ENCODE data around the gene MEIOSIN.

MEIOSIN gene

GRCh38 chr19:45767881-45768654, 34.8 kb downstream of the MEIOSIN start:
- Histone ChIP-seq H3K36me3 (ENCODE audit: control insufficient read depth in 2 of 2, insufficient read depth in 1 of 2, low read length in 2 of 2) (peaks cover 0 to 16% of the 10 kb centered on the region in 2 experiments; a peak in 2 of 3 replicates), H3K27ac (ENCODE audit: extremely low read depth, low read depth, low read length) (peak overlapping the region; percentile 98), H3K9me3 (ENCODE audit: control insufficient read depth, insufficient read depth, low read depth, low read length) (no peaks in the 10 kb centered on the region), H3K4me1 (ENCODE audit: control insufficient read depth, insufficient read depth, low read length) (peaks cover 25% of the 10 kb centered on the region), H3K4me3 (ENCODE audit: low read depth, low read length) (peak overlapping the region; percentile 70)
- POLR2A ChIA-PET: interaction anchor here (1.0 to 7.2 kb wide), 20 partner anchors 11 to 253 kb away, joined by 3 to 133 read pairs (median 12); partner anchors contain the start of genes DMWD, FBXO46, FOXA3 and OPA3
- CTCF ChIA-PET: interaction anchor here (0.5 to 2.8 kb wide), 12 partner anchors 11 to 118 kb away, joined by 3 to 61 read pairs (median 6); partner anchors contain the start of genes FBXO46, QPCTL and SNRPD2
- TF ChIP-seq ZNF701 (tag by site-specific recombination; IDR thresholded peaks at IDR 0.05) (no peak), ZNF362 (tag by site-specific recombination; IDR thresholded peaks at IDR 0.05) (no peak), ZNF600 (tag by site-specific recombination; IDR thresholded peaks at IDR 0.05) (no peak), ZNF184 (tag by site-specific recombination; IDR thresholded peaks at IDR 0.05) (no peak), ZNF433 (tag by site-specific recombination; IDR thresholded peaks at IDR 0.05; ENCODE audit: low read depth) (no peak), SCRT2 (tag by site-specific recombination; IDR thresholded peaks at IDR 0.05) (peak; percentile 56), SP2 (tag by site-specific recombination; IDR thresholded peaks at IDR 0.05) (peak; percentile 35), ZFP69B (tag by site-specific recombination; IDR thresholded peaks at IDR 0.05) (no peak), ZSCAN16 (tag by site-specific recombination; IDR thresholded peaks at IDR 0.05) (no peak), ZBTB11 (tag by site-specific recombination; conservative IDR thresholded peaks at IDR 0.05; ENCODE audit: low read depth) (no peak), ZNF626 (tag by site-specific recombination; IDR thresholded peaks at IDR 0.05) (no peak), ZNF19 (tag by site-specific recombination; IDR thresholded peaks at IDR 0.05; ENCODE audit: low read depth) (no peak), ZNF138 (tag by site-specific recombination; IDR thresholded peaks at IDR 0.05; ENCODE audit: borderline replicate concordance) (no peak), IKZF3 (tag by site-specific recombination; IDR thresholded peaks at IDR 0.05) (no peak), RBAK (tag by site-specific recombination; IDR thresholded peaks at IDR 0.05) (no peak), ZNF211 (tag by site-specific recombination; IDR thresholded peaks at IDR 0.05; ENCODE audit: low read depth) (no peak), ZFP3 (tag by site-specific recombination; IDR thresholded peaks at IDR 0.05; ENCODE audit: low read depth) (no peak), GLIS2 (tag by site-specific recombination; IDR thresholded peaks at IDR 0.05) (peak; percentile 18; the same call in 1 of the 2 replicates), MZF1 (tag by site-specific recombination; IDR thresholded peaks at IDR 0.05; ENCODE audit: borderline replicate concordance) (no peak), REPIN1 (tag by site-specific recombination; IDR thresholded peaks at IDR 0.05; ENCODE audit: low read depth) (no peak), ZNF169 (tag by site-specific recombination; IDR thresholded peaks at IDR 0.05) (no peak), ZNF621 (tag by site-specific recombination; IDR thresholded peaks at IDR 0.05) (no peak), EGR2 (tag by site-specific recombination; IDR thresholded peaks at IDR 0.05; ENCODE audit: low read depth) (peak; percentile 14; the same call in 1 of the 2 replicates), ATF2 (tag by site-specific recombination; IDR thresholded peaks at IDR 0.05; ENCODE audit: low read depth) (no peak), KLF10 (tag by site-specific recombination; IDR thresholded peaks at IDR 0.05) (peak; percentile 57; the same call in 1 of the 2 replicates), ZNF629 (tag by site-specific recombination; IDR thresholded peaks at IDR 0.05) (no peak), ZNF514 (tag by site-specific recombination; IDR thresholded peaks at IDR 0.05) (no peak), ZNF558 (tag by site-specific recombination; IDR thresholded peaks at IDR 0.05) (no peak), ZNF157 (tag by site-specific recombination; IDR thresholded peaks at IDR 0.05) (no peak), ZNF112 (tag by site-specific recombination; IDR thresholded peaks at IDR 0.05) (no peak), ZBTB7A (tag by site-specific recombination; IDR thresholded peaks at IDR 0.05; ENCODE audit: low read depth) (no peak)
- TF ChIP-seq, protein P1, sequence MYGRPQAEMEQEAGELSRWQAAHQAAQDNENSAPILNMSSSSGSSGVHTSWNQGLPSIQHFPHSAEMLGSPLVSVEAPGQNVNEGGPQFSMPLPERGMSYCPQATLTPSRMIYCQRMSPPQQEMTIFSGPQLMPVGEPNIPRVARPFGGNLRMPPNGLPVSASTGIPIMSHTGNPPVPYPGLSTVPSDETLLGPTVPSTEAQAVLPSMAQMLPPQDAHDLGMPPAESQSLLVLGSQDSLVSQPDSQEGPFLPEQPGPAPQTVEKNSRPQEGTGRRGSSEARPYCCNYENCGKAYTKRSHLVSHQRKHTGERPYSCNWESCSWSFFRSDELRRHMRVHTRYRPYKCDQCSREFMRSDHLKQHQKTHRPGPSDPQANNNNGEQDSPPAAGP (tag by site-specific recombination; IDR thresholded peaks at IDR 0.05): no peak
